ENCODE results near the gene BMPR1B. TPM values are rescaled to one million over a fixed set of nuclear protein-coding genes. Genes with fewer than 3 reads are reported as not detected.

Gene BMPR1B
- total RNA-seq, 2 donors from 2014 or later: 12.9 to 19.5 TPM

DNA sequence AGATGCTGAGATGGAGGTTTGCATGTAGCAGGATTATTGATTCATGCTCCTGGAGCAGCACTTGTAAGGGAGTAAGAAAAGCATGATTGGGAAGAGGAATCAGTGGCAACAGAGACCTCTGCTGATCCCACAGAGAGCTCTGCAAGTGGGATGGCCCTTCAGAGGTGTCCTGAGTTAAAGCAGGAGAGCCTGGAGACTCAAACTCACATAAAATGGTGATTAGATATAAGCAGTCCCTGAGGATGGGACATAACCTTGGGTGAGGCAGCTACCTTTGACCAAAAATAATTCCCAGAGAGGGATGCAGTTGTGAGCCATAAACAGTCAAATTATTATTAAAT, 25.4 kb upstream of the BMPR1B start:
- TF ChIP-seq, protein P1, sequence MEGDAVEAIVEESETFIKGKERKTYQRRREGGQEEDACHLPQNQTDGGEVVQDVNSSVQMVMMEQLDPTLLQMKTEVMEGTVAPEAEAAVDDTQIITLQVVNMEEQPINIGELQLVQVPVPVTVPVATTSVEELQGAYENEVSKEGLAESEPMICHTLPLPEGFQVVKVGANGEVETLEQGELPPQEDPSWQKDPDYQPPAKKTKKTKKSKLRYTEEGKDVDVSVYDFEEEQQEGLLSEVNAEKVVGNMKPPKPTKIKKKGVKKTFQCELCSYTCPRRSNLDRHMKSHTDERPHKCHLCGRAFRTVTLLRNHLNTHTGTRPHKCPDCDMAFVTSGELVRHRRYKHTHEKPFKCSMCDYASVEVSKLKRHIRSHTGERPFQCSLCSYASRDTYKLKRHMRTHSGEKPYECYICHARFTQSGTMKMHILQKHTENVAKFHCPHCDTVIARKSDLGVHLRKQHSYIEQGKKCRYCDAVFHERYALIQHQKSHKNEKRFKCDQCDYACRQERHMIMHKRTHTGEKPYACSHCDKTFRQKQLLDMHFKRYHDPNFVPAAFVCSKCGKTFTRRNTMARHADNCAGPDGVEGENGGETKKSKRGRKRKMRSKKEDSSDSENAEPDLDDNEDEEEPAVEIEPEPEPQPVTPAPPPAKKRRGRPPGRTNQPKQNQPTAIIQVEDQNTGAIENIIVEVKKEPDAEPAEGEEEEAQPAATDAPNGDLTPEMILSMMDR (IDR thresholded peaks at IDR 0.05): no peak
- Histone ChIP-seq H3K27me3 (replicated peaks; ENCODE audit: insufficient read depth) (no peaks in the 10 kb centered on the region), H3K4me3 (no peak overlapping the region), H3K9me3 (no peaks in the 10 kb centered on the region), H3K4me1 (ENCODE audit: control insufficient read depth in 1 of 2, low read depth in 2 of 2) (no peaks in the 10 kb centered on the region), H3K27ac (no peak overlapping the region), H3K36me3 (no peaks in the 10 kb centered on the region)
- no peak for DNase-seq (ENCODE audit: low spot score)
- no peak for ATAC-seq (ENCODE audit: insufficient number of reproducible peaks, low FRiP score, low read depth)

DNA sequence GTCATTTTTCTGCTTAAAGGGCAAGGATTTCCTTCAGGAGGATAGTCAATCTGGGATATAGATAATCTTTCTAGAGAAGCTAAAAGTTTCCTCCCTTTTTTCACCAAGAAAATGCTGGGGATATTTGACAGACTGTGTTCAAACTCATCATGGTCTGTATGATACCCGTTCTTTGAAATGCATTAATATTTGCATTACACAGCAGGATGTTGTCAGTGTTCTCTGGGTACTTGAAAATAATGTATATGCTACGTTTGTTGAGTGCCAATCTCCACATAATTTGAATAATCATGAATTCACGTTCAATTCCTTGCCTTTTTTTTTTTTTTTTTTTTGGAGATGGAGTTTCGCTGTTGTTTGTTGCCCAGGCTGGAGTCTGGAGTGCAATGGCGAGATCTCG, 18.0 kb upstream of the BMPR1B start:
- H3K27me3 ChIP-seq (replicated peaks; ENCODE audit: insufficient read depth): no peaks in the 10 kb centered on the region
- TF ChIP-seq, protein P1 (IDR thresholded peaks at IDR 0.05): no peak
- no peaks in the 10 kb centered on the region for H3K4me1 ChIP-seq (ENCODE audit: control insufficient read depth in 1 of 2, low read depth in 2 of 2)
- ATAC-seq (ENCODE audit: insufficient number of reproducible peaks, low FRiP score, low read depth) (no peak), DNase-seq (ENCODE audit: low spot score) (no peak)
- no peak overlapping the region for H3K27ac ChIP-seq
- H3K9me3 ChIP-seq: no peaks in the 10 kb centered on the region
- no peaks in the 10 kb centered on the region for H3K36me3 ChIP-seq
- H3K4me3 ChIP-seq: no peak overlapping the region

DNA sequence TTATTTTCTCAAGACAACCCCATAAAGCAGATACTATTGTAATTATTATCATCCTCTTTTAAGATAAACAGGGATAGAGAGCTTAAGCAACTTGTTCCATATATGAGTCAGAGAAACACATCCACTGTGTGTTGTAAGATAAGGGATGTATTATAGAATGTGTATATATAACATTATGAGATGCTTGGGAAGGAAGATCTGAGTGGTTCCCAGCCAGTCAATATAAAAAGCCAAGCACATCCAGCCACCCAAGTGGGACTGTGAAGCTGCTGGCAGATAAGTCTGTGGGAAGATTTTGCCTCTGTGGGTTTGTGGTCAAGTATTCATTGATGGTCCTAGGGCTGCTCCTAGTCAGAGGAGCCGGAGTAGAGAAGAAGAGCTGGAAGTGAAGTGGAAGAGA, 16.5 kb upstream of the BMPR1B start:
- Histone ChIP-seq H3K4me1 (ENCODE audit: control insufficient read depth in 1 of 2, low read depth in 2 of 2) (no peaks in the 10 kb centered on the region), H3K27me3 (replicated peaks; ENCODE audit: insufficient read depth) (no peaks in the 10 kb centered on the region), H3K27ac (no peak overlapping the region), H3K4me3 (no peak overlapping the region), H3K36me3 (no peaks in the 10 kb centered on the region), H3K9me3 (no peaks in the 10 kb centered on the region)
- ATAC-seq (ENCODE audit: insufficient number of reproducible peaks, low FRiP score, low read depth) (no peak), DNase-seq (ENCODE audit: low spot score) (no peak)
- TF ChIP-seq, protein P1 (IDR thresholded peaks at IDR 0.05): no peak

DNA sequence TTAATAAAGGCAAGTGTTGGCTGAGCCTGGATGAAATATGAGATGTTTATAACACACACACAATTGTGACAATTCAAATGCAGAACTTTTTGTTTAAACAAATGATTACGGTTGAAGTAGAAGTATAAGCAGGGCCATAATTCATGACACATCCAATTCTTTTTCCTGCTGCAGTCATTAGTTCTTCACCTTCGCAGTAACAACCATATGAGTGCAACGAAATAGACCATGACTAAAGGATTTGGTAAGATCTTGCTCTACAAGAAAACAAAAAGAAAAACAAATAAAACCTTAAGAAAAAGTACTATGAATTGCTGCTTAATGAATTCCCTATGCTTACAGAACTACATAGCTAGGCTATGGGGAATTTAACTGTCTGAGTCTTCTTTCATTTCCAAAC, 13.9 kb upstream of the BMPR1B start:
- no peaks in the 10 kb centered on the region for H3K27me3 ChIP-seq (replicated peaks; ENCODE audit: insufficient read depth)
- no peaks in the 10 kb centered on the region for H3K9me3 ChIP-seq
- TF ChIP-seq, protein P1 (IDR thresholded peaks at IDR 0.05): no peak
- H3K27ac ChIP-seq: no peak overlapping the region
- no peaks in the 10 kb centered on the region for H3K4me1 ChIP-seq (ENCODE audit: control insufficient read depth in 1 of 2, low read depth in 2 of 2)
- no peak overlapping the region for H3K4me3 ChIP-seq
- H3K36me3 ChIP-seq: no peaks in the 10 kb centered on the region
- no peak for ATAC-seq (ENCODE audit: insufficient number of reproducible peaks, low FRiP score, low read depth)
- no peak for DNase-seq (ENCODE audit: low spot score)

DNA sequence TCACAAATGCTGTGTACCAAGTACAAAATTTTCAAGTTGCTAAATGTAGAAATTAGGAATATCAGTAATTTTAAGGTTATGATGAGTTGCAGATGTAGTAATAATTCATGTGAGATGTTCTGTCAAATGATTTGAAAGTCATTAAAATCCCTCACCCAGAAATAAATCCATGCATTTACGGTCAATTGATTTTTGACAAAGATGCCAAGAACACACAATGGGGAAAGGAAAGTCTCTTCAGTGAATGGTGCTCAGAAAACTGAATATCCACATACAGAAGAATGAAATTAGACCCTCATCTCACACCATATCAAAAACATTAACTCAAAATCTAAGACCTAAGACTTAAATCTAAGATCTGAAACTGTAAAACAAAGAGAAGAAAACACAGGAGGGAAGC, 12.9 kb upstream of the BMPR1B start:
- no peaks in the 10 kb centered on the region for H3K27me3 ChIP-seq (replicated peaks; ENCODE audit: insufficient read depth)
- no peak for DNase-seq (ENCODE audit: low spot score)
- no peak overlapping the region for H3K27ac ChIP-seq
- H3K36me3 ChIP-seq: no peaks in the 10 kb centered on the region
- TF ChIP-seq, protein P1 (IDR thresholded peaks at IDR 0.05): no peak
- no peak for ATAC-seq (ENCODE audit: insufficient number of reproducible peaks, low FRiP score, low read depth)
- H3K4me3 ChIP-seq: no peak overlapping the region
- no peaks in the 10 kb centered on the region for H3K9me3 ChIP-seq
- no peaks in the 10 kb centered on the region for H3K4me1 ChIP-seq (ENCODE audit: control insufficient read depth in 1 of 2, low read depth in 2 of 2)
